Mucosa of rectum (tissue), 2 donors: Measurements from ENCODE around the gene STXBP4.

Experiments
- H3K27ac ChIP-seq, 2 donors: one replicate each; pipeline ENCODE4 v1.7.0; 2013; ENCODE audit warnings: inconsistent platforms in 2 of 2, low read depth in 2 of 2, low read length in 2 of 2
- H3K27me3 ChIP-seq, 2 donors: one replicate each; pipeline ENCODE4 v1.7.0; 2013; ENCODE audit warnings: low read length in 2 of 2; ENCODE audit not compliant: control insufficient read depth in 2 of 2, insufficient read depth in 2 of 2
- H3K36me3 ChIP-seq, 2 donors: one replicate each; pipeline ENCODE4 v1.7.0; 2013; ENCODE audit warnings: low read length in 2 of 2; ENCODE audit not compliant: control insufficient read depth in 2 of 2, insufficient read depth in 2 of 2
- H3K4me1 ChIP-seq, 2 donors: one replicate each; pipeline ENCODE4 v1.7.0; 2013; ENCODE audit warnings: low read length in 2 of 2, mild to moderate bottlenecking in 1 of 2; ENCODE audit not compliant: control insufficient read depth in 2 of 2, insufficient read depth in 2 of 2
- H3K4me3 ChIP-seq, 2 donors: one replicate each; pipeline ENCODE4 v1.7.0; 2013; ENCODE audit warnings: low read length in 2 of 2
- H3K9ac ChIP-seq, 2 donors: one replicate each; pipeline ENCODE4 v1.7.0; 2013; ENCODE audit warnings: low read length in 2 of 2, low read depth in 1 of 2, mild to moderate bottlenecking in 1 of 2
- H3K9me3 ChIP-seq, 2 donors: one replicate each; pipeline ENCODE4 v1.7.0; 2013; ENCODE audit warnings: low read length in 2 of 2; ENCODE audit not compliant: control insufficient read depth in 2 of 2
- donor health status: healthy.
- donor health status: Normal muscosa, but diverticular disease.

Gene STXBP4

GRCh38 chr17:55023626-55024025 lies 55.1 kb downstream of the STXBP4 start:
- Histone ChIP-seq H3K4me3 (no peak overlapping the region), H3K27ac (no peak overlapping the region), H3K36me3 (no peaks in the 10 kb centered on the region), H3K27me3 (no peaks in the 10 kb centered on the region), H3K9me3 (no peaks in the 10 kb centered on the region), H3K9ac (no peak overlapping the region), H3K4me1 (no peaks in the 10 kb centered on the region)

GRCh38 chr17:55037828-55038227 lies 69.3 kb downstream of the STXBP4 start:
- Histone ChIP-seq H3K4me1 (no peaks in the 10 kb centered on the region), H3K9ac (no peak overlapping the region), H3K36me3 (no peaks in the 10 kb centered on the region), H3K9me3 (no peaks in the 10 kb centered on the region), H3K27me3 (no peaks in the 10 kb centered on the region), H3K4me3 (no peak overlapping the region), H3K27ac (no peak overlapping the region)

GRCh38 chr17:55038291-55038690 lies 69.7 kb downstream of the STXBP4 start:
- Histone ChIP-seq H3K9ac (no peak overlapping the region), H3K9me3 (no peaks in the 10 kb centered on the region), H3K36me3 (no peaks in the 10 kb centered on the region), H3K4me3 (no peak overlapping the region), H3K4me1 (no peaks in the 10 kb centered on the region), H3K27me3 (no peaks in the 10 kb centered on the region), H3K27ac (no peak overlapping the region)

- H3K27ac ChIP-seq = no peak overlapping the region
- H3K36me3 ChIP-seq = no peaks in the 10 kb centered on the region
- no peak overlapping the region for H3K4me3 ChIP-seq
- no peaks in the 10 kb centered on the region for H3K4me1 ChIP-seq
- no peaks in the 10 kb centered on the region for H3K27me3 ChIP-seq
- no peak overlapping the region for H3K9ac ChIP-seq
- H3K9me3 ChIP-seq = no peaks in the 10 kb centered on the region
Observed at GRCh38 chr17:55040611-55041010, 72.0 kb downstream of the STXBP4 start.

- Histone ChIP-seq H3K36me3 (no peaks in the 10 kb centered on the region), H3K9me3 (no peaks in the 10 kb centered on the region), H3K27me3 (no peaks in the 10 kb centered on the region), H3K9ac (no peak overlapping the region), H3K4me3 (no peak overlapping the region), H3K4me1 (no peaks in the 10 kb centered on the region), H3K27ac (no peak overlapping the region)
Observed at GRCh38 chr17:55053855-55054254, 85.3 kb downstream of the STXBP4 start.

GRCh38 chr17:55054429-55054828 lies 85.9 kb downstream of the STXBP4 start:
- Histone ChIP-seq H3K4me3 (no peak overlapping the region), H3K36me3 (no peaks in the 10 kb centered on the region), H3K9ac (no peak overlapping the region), H3K27me3 (no peaks in the 10 kb centered on the region), H3K27ac (no peak overlapping the region), H3K4me1 (no peaks in the 10 kb centered on the region), H3K9me3 (no peaks in the 10 kb centered on the region)

- Histone ChIP-seq H3K4me3 (no peak overlapping the region), H3K9me3 (no peaks in the 10 kb centered on the region), H3K27me3 (no peaks in the 10 kb centered on the region), H3K4me1 (no peaks in the 10 kb centered on the region), H3K36me3 (no peaks in the 10 kb centered on the region), H3K27ac (no peak overlapping the region), H3K9ac (no peak overlapping the region)
Observed at GRCh38 chr17:55056526-55056925, 88.0 kb downstream of the STXBP4 start.

- H3K9me3 ChIP-seq = no peaks in the 10 kb centered on the region
- H3K4me3 ChIP-seq = no peak overlapping the region
- H3K27me3 ChIP-seq = no peaks in the 10 kb centered on the region
- H3K27ac ChIP-seq = no peak overlapping the region
- no peak overlapping the region for H3K9ac ChIP-seq
- no peaks in the 10 kb centered on the region for H3K4me1 ChIP-seq
- H3K36me3 ChIP-seq = no peaks in the 10 kb centered on the region
Observed at GRCh38 chr17:55057184-55057583, 88.6 kb downstream of the STXBP4 start.

- Histone ChIP-seq H3K36me3 (no peaks in the 10 kb centered on the region), H3K27me3 (no peaks in the 10 kb centered on the region)
Observed at GRCh38 chr17:55059724-55060123, 91.2 kb downstream of the STXBP4 start.

GRCh38 chr17:55062921-55063320 lies 94.4 kb downstream of the STXBP4 start:
- Histone ChIP-seq H3K27ac (no peak overlapping the region), H3K9ac (no peak overlapping the region), H3K27me3 (no peaks in the 10 kb centered on the region), H3K36me3 (no peaks in the 10 kb centered on the region), H3K4me1 (no peaks in the 10 kb centered on the region), H3K9me3 (no peaks in the 10 kb centered on the region), H3K4me3 (no peak overlapping the region)

More at GRCh38 chr17:55059724-55060123, 91.2 kb downstream of the STXBP4 start:
- H3K9ac ChIP-seq = no peak overlapping the region
- no peak overlapping the region for H3K27ac ChIP-seq
- H3K4me1 ChIP-seq = no peaks in the 10 kb centered on the region
- H3K9me3 ChIP-seq = no peaks in the 10 kb centered on the region
- no peak overlapping the region for H3K4me3 ChIP-seq
